Peyer's patch (tissue), 4 donors: Measurements from ENCODE around the gene CD96. TPM values are rescaled to one million over a fixed set of nuclear protein-coding genes. Genes with fewer than 3 reads are reported as not detected.

Experiments used
- DNase-seq, 3 donors: peaks; one replicate each; pipeline ENCODE4 v3.0.0-alpha.2; 2017 to 2019
- H3K27ac ChIP-seq, 4 donors: fragments of 200-600 bp; sonication (generic); one replicate each; pipeline ENCODE4 v1.5.1; 2016 to 2019
- H3K27me3 ChIP-seq, 2 donors: fragments of 200-600 bp; sonication (generic); one replicate each; pipeline ENCODE4 v1.5.1; 2019
- H3K36me3 ChIP-seq, 3 donors: fragments of 200-600 bp; sonication (generic); one replicate each; pipeline ENCODE4 v1.5.1; 2016 to 2019
- H3K4me1 ChIP-seq, 4 donors: fragments of 200-600 bp; sonication (generic); one replicate each; pipeline ENCODE4 v1.5.1; 2016 to 2019
- H3K4me3 ChIP-seq, 4 donors: fragments of 200-600 bp; sonication (generic); 1 replicate in 3 of 4; 2 replicates in 1 of 4; pipeline ENCODE4 v1.5.1; 2016 to 2019; ENCODE audit warnings: mild to moderate bottlenecking in 1 of 4
- H3K9me3 ChIP-seq, 4 donors: fragments of 200-600 bp; sonication (generic); one replicate each; pipeline ENCODE4 v1.5.1; 2016 to 2019; ENCODE audit warnings: mild to moderate bottlenecking in 1 of 4
- CTCF ChIP-seq, 6 experiments: fragments of 450-650 bp in 4 of 6; fragments of 200-600 bp in 2 of 6; sonication (generic) in 1 of 6; IDR thresholded peaks; one replicate each; pipeline ENCODE4 v1.5.1; 2017 to 2019; ENCODE audit warnings: antibody characterized with exemption in 6 of 6, mild to moderate bottlenecking in 3 of 6, moderate library complexity in 1 of 6
- POLR2A ChIP-seq, 2 donors: fragments of 450-650 bp; IDR thresholded peaks; one replicate each; pipeline ENCODE4 v1.5.1; 2017; ENCODE audit warnings: antibody characterized with exemption in 2 of 2, mild to moderate bottlenecking in 2 of 2, moderate library complexity in 2 of 2
- total RNA-seq, 4 donors: library from RNA; depleted of rRNA; stranded (reverse); fragments of >200 nt; gene quantifications; one replicate each; pipeline ENCODE4 v1.1.0, GENCODE V29; 2016

Gene CD96
- total RNA-seq, 4 donors from 2014 or later = 4.3 to 15.7 (median 11.3) TPM

DNA sequence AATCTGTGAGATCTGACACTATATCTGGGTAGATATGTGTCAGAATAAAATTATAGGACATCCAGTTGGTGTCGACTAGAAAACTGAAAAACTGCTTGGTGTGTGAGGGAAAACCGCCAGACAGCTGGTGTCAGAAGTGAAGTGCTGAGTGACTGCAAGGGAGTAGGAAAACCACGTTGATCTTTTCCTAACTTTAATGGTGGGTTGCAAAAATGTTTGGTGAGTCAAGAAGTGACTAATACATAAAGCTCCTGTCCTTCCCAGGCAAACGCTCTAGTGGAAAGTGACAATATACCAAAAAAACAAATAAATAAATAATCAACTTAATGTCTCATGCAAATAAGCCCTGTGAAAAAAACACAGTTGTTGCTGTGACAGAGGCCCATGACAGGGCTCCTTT is 7.3 kb upstream of the CD96 start:
- Histone ChIP-seq H3K9me3 (no peaks in the 10 kb centered on the region), H3K27me3 (no peaks in the 10 kb centered on the region), H3K4me3 (no peak overlapping the region), H3K4me1 (peaks cover 0 to 4% (median 0%) of the 10 kb centered on the region in 4 donors), H3K27ac (no peak overlapping the region), H3K36me3 (no peaks in the 10 kb centered on the region)
- no peak for TF ChIP-seq CTCF (IDR thresholded peaks at IDR 0.05)
- TF ChIP-seq POLR2A (IDR thresholded peaks at IDR 0.05) = no peak
- no peak for DNase-seq

DNA sequence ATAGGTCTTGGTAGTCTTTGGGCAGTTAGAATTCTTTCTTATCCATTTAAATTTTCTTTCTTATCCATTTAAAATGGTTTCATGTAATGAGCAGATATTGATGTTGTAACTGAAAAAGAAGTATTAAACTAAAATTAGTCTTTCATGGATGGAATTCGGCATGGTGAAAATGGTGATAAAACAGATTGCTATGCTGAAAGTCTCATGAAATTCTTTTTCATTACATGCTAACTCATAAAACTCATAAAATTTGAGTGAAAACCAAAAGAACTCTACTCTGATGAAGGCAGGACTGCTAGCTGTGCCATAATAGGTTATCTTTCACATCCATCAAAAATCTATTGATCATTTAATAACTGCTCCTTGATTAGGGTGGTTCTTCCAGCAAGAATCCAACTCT is 3.9 kb upstream of the CD96 start:
- no peaks in the 10 kb centered on the region for H3K9me3 ChIP-seq
- H3K27ac ChIP-seq = no peak overlapping the region
- DNase-seq = no peak
- no peaks in the 10 kb centered on the region for H3K36me3 ChIP-seq
- H3K4me1 ChIP-seq = peaks cover 0 to 5% (median 2%) of the 10 kb centered on the region in 4 donors
- H3K27me3 ChIP-seq = no peaks in the 10 kb centered on the region
- H3K4me3 ChIP-seq = no peak overlapping the region
- TF ChIP-seq CTCF (IDR thresholded peaks at IDR 0.05) (no peak), POLR2A (IDR thresholded peaks at IDR 0.05) (no peak)

- no peak for TF ChIP-seq POLR2A (IDR thresholded peaks at IDR 0.05)
- no peak for TF ChIP-seq CTCF (IDR thresholded peaks at IDR 0.05)
- Histone ChIP-seq H3K27me3 (no peaks in the 10 kb centered on the region), H3K27ac (peak overlapping the region in 3 of 4 donors; percentile 13 to 53 (median 16)), H3K36me3 (no peaks in the 10 kb centered on the region), H3K9me3 (no peaks in the 10 kb centered on the region), H3K4me3 (no peak overlapping the region), H3K4me1 (peaks cover 0 to 5% (median 2%) of the 10 kb centered on the region in 4 donors)
- no peak for DNase-seq
Measured at GRCh38 chr3:111538681-111539083, 3.3 kb upstream of the CD96 start.

- Histone ChIP-seq H3K36me3 (no peaks in the 10 kb centered on the region), H3K27ac (peak overlapping the region in 2 of 4 donors; percentile 16 to 30), H3K9me3 (no peaks in the 10 kb centered on the region), H3K4me1 (peaks cover 0 to 5% (median 2%) of the 10 kb centered on the region in 4 donors), H3K27me3 (no peaks in the 10 kb centered on the region), H3K4me3 (no peak overlapping the region)
- TF ChIP-seq CTCF (IDR thresholded peaks at IDR 0.05) (peak; percentile 36 to 68 (median 59)), POLR2A (IDR thresholded peaks at IDR 0.05) (no peak)
- DNase-seq = peak; percentile 62 to 85 (median 64)
Measured at GRCh38 chr3:111539351-111540331, 2.4 kb upstream of the CD96 start.

- Histone ChIP-seq H3K27me3 (no peaks in the 10 kb centered on the region), H3K27ac (peak overlapping the region; percentile 50 to 84 (median 57)), H3K4me1 (peaks cover 0 to 5% (median 2%) of the 10 kb centered on the region in 4 donors), H3K4me3 (no peak overlapping the region), H3K36me3 (no peaks in the 10 kb centered on the region), H3K9me3 (no peaks in the 10 kb centered on the region)
- TF ChIP-seq POLR2A (IDR thresholded peaks at IDR 0.05) (no peak), CTCF (IDR thresholded peaks at IDR 0.05) (no peak)
- no peak for DNase-seq
Measured at GRCh38 chr3:111541391-111541790, 606 bp upstream of the CD96 start.
